GM18951 (cell line): ENCODE data around the gene SLC5A7.

Source experiments
- POLR2A ChIP-seq: IDR thresholded peaks from 4 replicates; pipeline ENCODE4 v1.6.1; 2011; ENCODE audit warnings: mild to moderate bottlenecking; ENCODE audit not compliant: insufficient read length, insufficient read depth; ENCODE audit errors: extremely low read depth
- in situ Hi-C: fragments of 300-500 bp; cut with MboI; formaldehyde crosslinking; loops from one replicate; pipeline ENCODE4 v1.12.0; 2022; ENCODE audit warnings: low sequenced_read_pairs, mixed read lengths, inconsistent platforms; ENCODE audit not compliant: unreplicated experiment

SLC5A7 gene

DNA sequence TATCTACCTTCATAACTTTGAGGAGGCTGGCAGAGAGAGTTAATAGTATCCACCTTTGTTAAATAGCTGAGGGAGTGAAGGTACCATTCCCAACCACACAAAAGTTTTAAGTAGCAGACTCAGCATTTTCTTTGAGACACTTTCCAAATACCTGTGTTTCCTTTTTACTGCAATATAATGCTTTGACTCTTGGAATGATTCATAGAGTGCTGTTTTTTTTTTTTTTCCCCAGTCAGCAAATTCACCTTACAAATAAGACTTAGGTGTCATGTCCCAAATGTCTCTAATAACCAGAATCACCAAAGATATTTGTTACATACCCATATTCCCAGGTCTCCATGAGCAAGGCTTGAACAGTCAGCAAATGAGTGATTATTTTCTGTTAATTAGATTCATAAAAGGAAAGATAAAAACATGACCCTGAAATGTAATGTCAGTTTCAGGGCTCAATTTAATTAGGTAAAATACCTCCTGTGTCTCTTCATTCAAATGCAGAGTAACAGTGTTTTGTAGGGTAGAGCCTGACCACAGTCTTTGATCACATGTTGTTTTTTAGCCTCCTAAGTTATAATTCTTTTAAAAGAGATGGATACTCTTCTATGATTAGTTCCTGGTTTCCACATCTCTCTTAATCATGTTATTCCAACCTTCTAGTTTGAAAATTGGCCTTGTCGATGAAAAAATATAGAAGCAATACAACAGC lies 39.9 kb downstream of the SLC5A7 start:
- in situ Hi-C loops, result no loop called here
- no peak for TF ChIP-seq POLR2A

GRCh38 chr2:108029496-108029895 lies 43.2 kb downstream of the SLC5A7 start:
- in situ Hi-C loops, result no loop called here
- no peak for TF ChIP-seq POLR2A

- no peak for TF ChIP-seq POLR2A
Observed at GRCh38 chr2:108029912-108030311, 43.6 kb downstream of the SLC5A7 start.

DNA sequence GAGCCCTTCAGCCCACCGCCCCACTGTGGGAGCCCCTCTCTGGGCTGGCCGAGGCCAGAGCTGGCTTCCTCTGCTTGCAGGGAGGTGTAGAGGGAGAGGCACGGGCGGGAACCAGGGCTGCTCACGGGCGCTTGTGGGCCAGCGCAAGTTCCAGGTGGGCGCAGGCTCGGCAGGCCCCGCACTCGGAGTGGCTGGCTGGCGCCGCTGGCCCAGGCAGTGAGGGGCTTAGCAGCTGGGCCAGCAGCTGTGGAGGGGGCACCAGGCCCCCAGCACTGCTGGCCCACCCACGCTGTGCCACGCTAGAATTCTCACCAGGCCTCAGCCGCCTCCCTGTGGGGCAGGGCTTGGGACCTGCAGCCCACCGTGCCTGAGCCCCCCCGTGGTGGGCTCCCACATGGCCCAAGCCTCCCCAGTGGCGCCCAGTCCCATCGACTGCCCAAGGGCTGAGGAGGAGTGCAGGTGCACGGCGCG lies 45.2 kb downstream of the SLC5A7 start:
- no peak for TF ChIP-seq POLR2A
- in situ Hi-C loops, result no loop called here

More at GRCh38 chr2:108029912-108030311, 43.6 kb downstream of the SLC5A7 start:
- in situ Hi-C loops, result no loop called here

GRCh38 chr2:108034843-108035242 lies 48.5 kb downstream of the SLC5A7 start:
- TF ChIP-seq POLR2A, result no peak
- in situ Hi-C loops, result no loop called here

DNA sequence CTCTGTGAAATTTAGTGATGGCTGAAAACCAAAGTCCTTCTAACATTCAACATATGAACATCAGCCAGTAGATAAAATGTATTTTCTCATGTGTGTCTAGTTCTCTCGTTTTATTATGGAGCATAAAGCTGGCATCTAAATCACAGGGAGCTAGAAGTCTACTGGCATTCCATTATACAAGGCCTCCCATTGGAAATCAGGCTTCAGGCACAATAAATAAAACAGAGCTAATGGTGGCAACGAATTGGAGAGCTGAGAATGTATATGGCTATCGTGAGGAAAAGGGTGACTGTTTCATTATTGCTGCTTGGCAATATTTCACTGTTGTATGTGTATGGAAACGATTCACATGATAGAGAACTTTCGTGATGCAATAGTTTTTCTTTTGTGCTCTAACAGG lies 62.4 kb downstream of the SLC5A7 start:
- in situ Hi-C loops, result no loop called here
- TF ChIP-seq POLR2A, result no peak

- in situ Hi-C loops, result no loop called here
- no peak for TF ChIP-seq POLR2A
Observed at GRCh38 chr2:108058576-108059137, 72.3 kb downstream of the SLC5A7 start.

DNA sequence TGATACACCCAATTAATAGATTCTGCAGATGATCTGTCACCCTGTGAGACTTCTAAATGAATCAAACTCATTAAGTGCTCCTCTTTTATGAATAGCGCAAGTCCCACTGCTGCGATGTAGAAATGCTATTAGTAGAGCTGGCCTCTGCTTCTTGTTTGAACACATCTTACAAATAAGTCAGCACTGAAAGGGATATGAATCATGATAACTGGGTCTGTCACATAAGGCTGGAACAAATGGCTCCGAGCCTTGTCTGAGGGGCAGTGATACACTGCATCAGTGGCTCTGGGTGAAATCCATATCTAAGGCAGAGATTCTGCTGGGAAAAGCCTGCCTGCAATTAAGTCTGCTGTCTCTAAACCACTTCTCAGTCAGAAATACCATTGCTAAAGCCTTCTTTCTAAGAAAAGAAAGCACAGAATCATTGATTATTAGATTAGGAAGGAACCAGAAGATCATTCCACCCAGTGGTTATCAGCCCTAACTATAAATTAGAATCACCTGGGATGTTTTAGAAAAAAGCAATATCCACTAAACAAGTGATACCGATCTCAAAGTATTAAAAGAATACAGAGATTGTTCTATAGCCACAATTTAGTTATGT lies 75.2 kb downstream of the SLC5A7 start:
- in situ Hi-C loops, result no loop called here
- no peak for TF ChIP-seq POLR2A
